HG03558 (cell line): Measurements from ENCODE around the gene GTF2F2.

ENCODE experiments used
- ATAC-seq: cut with Tn5 transposase; IDR thresholded peaks from one replicate; pipeline ENCODE4 v1.9.1; 2021; ENCODE audit warnings: moderate number of reproducible peaks; ENCODE audit not compliant: unreplicated experiment; ENCODE audit errors: extremely low read depth

GTF2F2 gene

GRCh38 chr13:45120967-45121831 is 889 bp downstream of the GTF2F2 start:
- no peak for ATAC-seq

GRCh38 chr13:45122941-45123340 is 2.6 kb downstream of the GTF2F2 start:
- no peak for ATAC-seq

- ATAC-seq = peak; percentile 69
Observed at GRCh38 chr13:45132369-45133064, 12.2 kb downstream of the GTF2F2 start.

DNA sequence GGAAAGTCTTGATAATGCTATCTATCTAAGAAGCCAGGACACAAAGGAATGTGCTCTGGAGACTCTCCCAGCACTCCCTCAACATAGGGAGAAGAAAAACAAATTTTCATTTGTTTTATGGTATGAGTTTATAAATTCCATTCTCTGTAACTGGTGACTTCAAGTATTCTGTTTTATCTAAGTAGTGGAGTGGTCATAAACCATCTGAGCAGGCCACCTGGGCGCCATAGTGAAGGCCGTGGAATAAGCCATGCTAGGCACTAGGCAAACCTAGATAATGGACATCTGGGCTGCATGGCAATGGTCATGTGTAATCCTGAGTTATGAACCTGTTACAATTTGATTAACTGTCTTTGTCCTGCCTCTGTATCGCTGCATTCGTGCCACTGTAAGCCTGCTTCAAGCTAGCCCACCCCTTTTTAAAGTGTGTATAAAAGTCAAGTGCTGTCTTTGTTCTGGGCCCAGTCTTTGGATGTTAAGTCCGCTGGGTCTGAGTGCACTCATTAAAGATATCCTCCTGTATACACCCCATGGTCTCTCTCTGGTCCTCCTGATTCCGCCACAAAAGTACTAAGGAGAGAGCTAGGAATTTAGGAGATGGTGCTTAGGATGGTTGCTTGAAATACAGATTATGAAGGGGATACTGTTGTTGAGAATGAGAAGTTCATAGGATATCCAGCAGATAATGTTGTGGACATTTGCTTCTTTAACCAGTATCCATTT is 13.2 kb downstream of the GTF2F2 start:
- no peak for ATAC-seq

DNA sequence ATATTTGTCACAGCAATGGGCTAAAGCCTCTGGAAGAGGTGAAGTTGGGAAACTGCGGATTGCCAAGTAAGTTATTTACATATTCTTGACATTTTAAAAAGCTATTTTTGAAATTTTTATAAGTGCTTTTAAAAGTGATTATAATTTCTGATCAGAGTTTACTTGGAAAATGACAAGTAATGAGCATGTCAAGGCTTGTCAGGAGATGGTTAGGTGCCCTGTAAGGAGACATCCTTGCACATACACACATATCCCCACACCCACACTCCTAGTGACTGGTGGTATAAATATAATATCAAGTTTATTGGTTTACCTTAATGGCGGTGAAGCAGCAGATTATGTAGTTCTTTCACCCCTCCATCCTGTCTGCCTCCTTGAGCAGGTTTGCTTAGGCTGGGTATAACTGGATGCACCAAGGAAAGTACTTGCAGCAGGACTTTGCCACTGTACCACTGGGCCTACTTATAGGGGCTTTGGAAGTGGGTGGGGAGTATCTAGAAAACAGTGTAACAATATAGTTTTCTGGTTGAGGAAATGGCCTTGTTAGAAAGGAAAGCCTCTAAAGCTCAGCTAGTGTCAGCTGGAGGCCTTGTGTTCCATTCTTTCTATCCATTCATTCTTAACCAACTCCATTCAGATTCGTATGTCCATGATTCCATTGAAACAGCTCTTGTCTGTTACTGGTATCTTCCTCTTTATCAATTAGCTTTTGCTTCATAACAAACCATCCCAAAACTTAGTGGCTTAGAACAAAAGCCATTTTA is 16.6 kb downstream of the GTF2F2 start:
- ATAC-seq = no peak

GRCh38 chr13:45137526-45137925 is 17.2 kb downstream of the GTF2F2 start:
- ATAC-seq = no peak

DNA sequence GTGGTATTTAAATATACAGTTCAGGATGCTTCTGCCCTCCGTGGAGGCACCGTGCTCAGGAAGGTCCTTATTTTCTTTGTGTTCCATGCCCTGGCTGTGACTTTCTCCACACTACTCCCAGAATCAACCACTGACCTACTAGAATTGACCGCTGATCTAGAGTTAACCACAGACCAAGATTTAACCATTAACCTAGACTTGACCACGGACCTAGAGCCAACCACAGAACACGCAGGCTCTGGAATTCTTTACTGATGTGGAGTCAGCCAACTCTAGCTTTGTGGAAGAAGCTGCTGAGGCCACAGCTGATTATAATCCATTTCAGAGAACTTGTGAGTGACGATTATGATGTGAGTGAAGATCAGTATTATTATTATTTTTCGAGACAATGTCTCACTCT is 18.0 kb downstream of the GTF2F2 start:
- no peak for ATAC-seq

GRCh38 chr13:45141369-45141768 is 21.1 kb downstream of the GTF2F2 start:
- no peak for ATAC-seq

DNA sequence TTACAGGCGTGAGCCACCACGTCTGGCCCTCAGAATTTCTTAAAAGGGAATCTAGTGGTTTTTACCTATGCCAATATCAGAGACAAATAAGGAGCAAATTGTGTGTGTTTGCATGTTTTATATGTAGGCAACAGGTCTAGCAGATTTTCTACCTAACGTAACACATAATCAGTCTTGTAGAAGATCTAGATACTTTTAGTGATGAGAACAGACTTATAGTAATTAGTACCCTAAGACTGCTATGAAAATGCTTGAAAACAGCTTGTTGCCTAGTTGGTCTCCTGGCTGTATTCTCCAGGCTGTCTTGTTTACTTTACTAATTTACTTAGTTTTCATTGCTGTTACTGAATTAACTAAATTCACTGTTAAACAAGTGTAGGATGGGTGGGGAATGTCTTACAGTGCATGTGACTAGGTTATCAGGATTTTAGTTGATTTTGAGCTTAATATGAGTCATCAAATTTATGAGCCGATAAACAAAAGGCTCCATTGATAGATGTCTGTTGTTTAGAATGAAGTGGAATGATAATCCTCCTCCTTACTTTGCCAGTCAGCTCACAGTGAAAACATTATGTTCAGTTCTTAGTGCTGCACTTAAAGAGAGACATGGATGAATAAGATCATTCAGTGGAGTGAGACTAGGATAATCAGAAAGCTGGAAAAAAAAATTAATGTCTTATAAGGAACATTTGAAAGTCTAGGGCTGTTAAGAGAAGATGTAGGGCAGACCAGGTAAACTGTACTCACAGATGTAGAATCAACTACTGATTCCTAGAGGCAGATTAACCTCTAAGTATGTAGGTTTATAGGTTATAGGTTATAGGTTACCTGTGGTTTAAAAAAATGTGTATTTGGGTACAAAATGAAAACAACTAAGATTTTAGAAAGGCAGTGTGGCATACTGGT is 22.4 kb downstream of the GTF2F2 start:
- ATAC-seq = no peak

GRCh38 chr13:45143346-45143751 is 23.0 kb downstream of the GTF2F2 start:
- no peak for ATAC-seq

DNA sequence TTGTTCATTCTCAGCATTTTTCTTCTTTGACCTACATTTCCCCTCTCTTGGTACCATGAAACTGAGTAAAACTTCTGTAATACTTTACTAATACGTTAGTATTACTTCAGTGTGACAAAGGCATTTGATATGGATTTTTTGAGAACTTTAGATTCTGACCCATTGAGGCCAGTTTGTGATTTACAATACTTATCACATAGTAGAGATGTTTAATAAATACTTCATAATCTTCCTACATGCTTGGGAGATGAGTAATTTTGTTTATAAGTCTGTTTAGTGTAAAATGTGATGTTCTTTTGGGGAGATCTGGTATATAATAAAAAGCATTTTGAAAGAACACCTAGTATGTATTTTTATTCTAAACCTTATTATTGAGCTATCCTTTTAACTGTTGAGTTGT is 29.7 kb downstream of the GTF2F2 start:
- ATAC-seq = no peak

- no peak for ATAC-seq
Observed at GRCh38 chr13:45156565-45157361, 36.5 kb downstream of the GTF2F2 start.

DNA sequence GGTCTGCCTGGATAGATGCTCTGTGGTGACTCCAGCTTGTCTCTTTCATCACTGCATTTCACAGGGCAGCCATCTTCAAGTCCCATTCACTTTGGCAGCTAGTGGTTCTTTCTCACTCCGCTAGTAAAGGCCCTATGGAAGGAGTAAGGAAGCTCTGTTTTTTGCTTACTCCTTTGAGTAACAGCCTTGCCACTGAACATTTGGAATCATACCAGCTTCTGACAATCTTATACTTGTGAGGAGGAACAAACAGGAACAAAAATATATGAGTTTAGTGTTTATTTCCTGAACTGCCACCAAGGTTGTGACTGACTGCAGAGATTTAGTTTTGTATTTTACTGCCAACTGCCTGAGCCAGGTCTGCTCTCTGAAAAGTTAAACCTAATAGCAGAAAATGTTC is 41.9 kb downstream of the GTF2F2 start:
- no peak for ATAC-seq

DNA sequence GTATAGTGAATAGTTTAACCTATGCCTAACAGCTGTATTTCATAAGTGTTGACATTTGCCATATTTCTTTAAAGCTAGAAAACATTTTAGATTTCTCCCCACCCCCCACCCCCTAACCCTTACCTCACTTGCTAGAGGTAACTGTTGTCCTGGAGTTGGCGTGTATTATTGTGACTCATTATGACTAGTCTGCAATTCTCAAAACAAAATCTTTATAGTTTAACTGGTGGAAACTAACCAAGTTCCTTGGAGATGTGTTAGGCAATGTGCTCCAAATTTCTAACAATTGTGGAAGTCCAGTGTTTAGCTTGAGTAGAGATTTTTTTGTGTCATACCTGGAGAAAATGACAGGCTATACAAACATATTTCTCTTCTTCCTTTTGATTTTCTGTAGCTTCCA is 42.5 kb downstream of the GTF2F2 start:
- no peak for ATAC-seq

DNA sequence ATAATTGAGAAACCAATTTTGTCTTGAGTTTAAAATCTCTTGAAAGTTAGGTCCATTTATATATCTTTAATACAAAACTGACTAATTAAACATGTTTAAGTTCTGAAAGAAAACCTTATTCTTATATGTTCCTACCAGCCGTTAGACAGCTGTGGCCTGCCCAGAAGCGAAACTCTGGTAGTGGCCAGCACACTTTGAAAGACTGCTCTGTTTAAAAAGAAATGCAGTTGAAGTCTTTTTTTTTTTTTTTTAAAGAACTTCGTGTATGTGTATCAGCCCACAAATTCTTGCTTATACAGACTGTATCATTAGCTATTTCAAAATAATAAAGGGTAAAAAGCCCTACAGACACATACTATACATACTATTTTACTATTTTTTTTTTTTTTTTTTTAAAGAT is 46.5 kb downstream of the GTF2F2 start:
- no peak for ATAC-seq

DNA sequence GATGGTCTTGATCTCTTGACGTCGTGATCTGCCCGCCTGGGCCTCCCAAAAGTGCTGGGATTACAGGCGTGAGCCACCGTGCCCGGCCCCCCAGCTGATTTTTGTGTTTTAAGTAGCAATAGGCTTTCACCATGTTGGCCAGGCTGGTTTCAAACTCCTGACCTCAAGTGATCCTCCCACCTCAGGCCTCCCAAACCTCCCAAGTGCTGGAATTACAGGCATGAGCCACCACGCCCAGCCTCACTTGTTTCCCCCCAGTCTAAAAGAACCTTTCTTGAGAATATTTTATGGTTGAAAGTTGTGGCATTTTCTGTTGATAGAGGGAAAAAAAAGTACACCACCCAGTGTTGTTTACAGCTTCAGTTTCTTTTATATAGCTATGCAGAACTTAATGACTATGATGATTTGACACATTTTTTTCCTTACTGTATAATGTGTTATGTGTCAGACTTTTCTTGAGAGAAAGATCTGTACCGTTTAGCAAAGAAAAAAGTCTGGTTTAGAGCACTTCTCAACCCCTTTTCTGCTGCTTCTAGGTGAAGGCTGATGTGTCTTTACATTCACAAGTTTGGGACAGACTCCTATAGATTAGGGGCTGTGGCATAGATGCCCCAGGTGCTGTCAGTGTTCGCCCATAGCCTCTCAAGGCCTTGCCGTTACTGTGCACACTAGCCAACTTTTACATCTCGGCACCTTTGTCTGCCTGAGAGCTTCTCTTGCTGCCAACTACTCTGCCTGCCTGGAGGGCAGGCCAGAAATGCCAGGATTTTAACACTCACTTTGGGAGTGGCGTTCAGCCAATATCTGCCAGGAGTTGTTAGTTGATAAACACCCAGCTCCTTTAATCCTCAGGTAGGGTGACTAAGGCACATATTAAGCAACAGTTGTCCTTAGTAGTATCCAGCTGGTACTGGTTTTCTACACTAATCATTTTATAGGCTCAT is 47.6 kb downstream of the GTF2F2 start:
- ATAC-seq = no peak

GRCh38 chr13:45168555-45168930 is 48.2 kb downstream of the GTF2F2 start:
- ATAC-seq = no peak

GRCh38 chr13:45174478-45174877 is 54.2 kb downstream of the GTF2F2 start:
- no peak for ATAC-seq
